ENCODE measurements around the gene SEPHS1.

Gene SEPHS1

GRCh38 chr10:13372524-13372923, 24.4 kb upstream of the SEPHS1 start:
- H3K9ac ChIP-seq (ENCODE audit: low read length), result no peak overlapping the region

GRCh38 chr10:13371897-13372470, 23.9 kb upstream of the SEPHS1 start:
- Histone ChIP-seq H2AFZ (ENCODE audit: low read depth, low read length) (no peak overlapping the region), H3K27ac (ENCODE audit: low read length, poor library complexity, severe bottlenecking) (no peak overlapping the region), H3K23ac (ENCODE audit: low read length in 2 of 2) (no peak overlapping the region), H3K79me1 (replicated peaks; ENCODE audit: low read length, poor library complexity, severe bottlenecking) (no peaks in the 10 kb centered on the region), H2BK12ac (ENCODE audit: low read length in 2 of 2) (no peak overlapping the region), H3K18ac (ENCODE audit: low read depth in 1 of 2, low read length in 2 of 2) (no peak overlapping the region), H2BK5ac (ENCODE audit: low read depth, low read length, poor library complexity, severe bottlenecking) (no peak overlapping the region), H2BK15ac (ENCODE audit: low read depth, poor library complexity, severe bottlenecking) (no peak overlapping the region), H3K36me3 (ENCODE audit: control insufficient read depth in 1 of 2, insufficient read depth in 2 of 2, low read depth in 1 of 2, low read length in 2 of 2) (no peaks in the 10 kb centered on the region), H3K27me3 (ENCODE audit: control insufficient read depth in 1 of 2, insufficient read depth in 1 of 2, low read length in 2 of 2) (peaks cover 11 to 19% of the 10 kb centered on the region in 2 experiments), H3K4me1 (ENCODE audit: control insufficient read depth, insufficient read depth, low read depth, low read length) (no peaks in the 10 kb centered on the region), H3K4me2 (ENCODE audit: low read length, poor library complexity, severe bottlenecking) (no peak overlapping the region), H3K9ac (ENCODE audit: low read length) (no peak overlapping the region), H2AK5ac (ENCODE audit: low read length, severe bottlenecking) (no peak overlapping the region), H4K91ac (ENCODE audit: low read length) (no peak overlapping the region), H2BK120ac (ENCODE audit: low read depth, low read length) (no peak overlapping the region), H4K8ac (ENCODE audit: low read length) (no peak overlapping the region), H3K4me3 (ENCODE audit: insufficient read depth in 1 of 2, low read depth in 1 of 2, low read length in 2 of 2) (no peak overlapping the region), H3K14ac (ENCODE audit: low read length in 2 of 2) (no peak overlapping the region), H3K4ac (ENCODE audit: low read depth in 1 of 2, low read length in 2 of 2) (no peak overlapping the region), H3K9me3 (ENCODE audit: control insufficient read depth, low read length) (no peaks in the 10 kb centered on the region)
- WGBS, result 32% methylated on average over 5 of the region's 6 CpGs
- peak; percentile 84 for DNase-seq

More at GRCh38 chr10:13372524-13372923, 24.4 kb upstream of the SEPHS1 start:
- Histone ChIP-seq H3K9me3 (ENCODE audit: control insufficient read depth, low read length) (no peaks in the 10 kb centered on the region), H3K36me3 (ENCODE audit: control insufficient read depth in 1 of 2, insufficient read depth in 2 of 2, low read depth in 1 of 2, low read length in 2 of 2) (no peaks in the 10 kb centered on the region), H3K4me2 (ENCODE audit: low read length, poor library complexity, severe bottlenecking) (no peak overlapping the region), H3K14ac (ENCODE audit: low read length in 2 of 2) (no peak overlapping the region), H2AFZ (ENCODE audit: low read depth, low read length) (no peak overlapping the region), H3K23ac (ENCODE audit: low read length in 2 of 2) (no peak overlapping the region), H2BK12ac (ENCODE audit: low read length in 2 of 2) (no peak overlapping the region), H3K18ac (ENCODE audit: low read depth in 1 of 2, low read length in 2 of 2) (no peak overlapping the region), H2BK5ac (ENCODE audit: low read depth, low read length, poor library complexity, severe bottlenecking) (no peak overlapping the region), H3K27ac (ENCODE audit: low read length, poor library complexity, severe bottlenecking) (no peak overlapping the region), H3K4me3 (ENCODE audit: insufficient read depth in 1 of 2, low read depth in 1 of 2, low read length in 2 of 2) (no peak overlapping the region), H2BK15ac (ENCODE audit: low read depth, poor library complexity, severe bottlenecking) (no peak overlapping the region), H2BK120ac (ENCODE audit: low read depth, low read length) (no peak overlapping the region), H4K8ac (ENCODE audit: low read length) (no peak overlapping the region), H3K79me1 (replicated peaks; ENCODE audit: low read length, poor library complexity, severe bottlenecking) (no peaks in the 10 kb centered on the region), H2AK5ac (ENCODE audit: low read length, severe bottlenecking) (no peak overlapping the region), H3K4ac (ENCODE audit: low read depth in 1 of 2, low read length in 2 of 2) (no peak overlapping the region), H4K91ac (ENCODE audit: low read length) (no peak overlapping the region), H3K4me1 (ENCODE audit: control insufficient read depth, insufficient read depth, low read depth, low read length) (no peaks in the 10 kb centered on the region), H3K27me3 (ENCODE audit: control insufficient read depth in 1 of 2, insufficient read depth in 1 of 2, low read length in 2 of 2) (peaks cover 11 to 21% of the 10 kb centered on the region in 2 experiments)
- 93% methylated on average over 3 of the region's 5 CpGs for WGBS
- no peak for DNase-seq

DNA sequence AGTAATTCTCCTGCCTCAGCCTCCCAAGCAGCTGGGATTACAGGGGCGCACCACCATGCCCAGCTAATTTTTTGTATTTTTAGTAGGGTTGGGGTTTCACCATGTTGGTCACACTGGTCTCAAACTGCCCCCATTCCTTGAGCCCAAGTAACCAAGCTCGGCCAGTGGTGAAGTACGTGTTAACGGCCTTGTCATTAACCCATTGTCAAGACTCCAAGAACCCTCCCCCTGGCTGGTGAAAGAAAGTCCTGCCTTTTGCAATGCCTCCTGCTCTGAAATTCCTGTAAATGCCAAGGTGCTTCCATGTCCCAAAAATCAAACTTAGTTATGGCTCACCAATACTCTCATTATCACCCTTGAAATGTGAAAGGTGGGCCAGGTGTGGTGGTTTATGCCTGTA, 18.8 kb upstream of the SEPHS1 start:
- H4K91ac ChIP-seq (ENCODE audit: low read length), result no peak overlapping the region
- H2AFZ ChIP-seq (ENCODE audit: low read depth, low read length), result no peak overlapping the region
- H2BK120ac ChIP-seq (ENCODE audit: low read depth, low read length), result no peak overlapping the region
- no peak overlapping the region for H3K4me3 ChIP-seq (ENCODE audit: insufficient read depth in 1 of 2, low read depth in 1 of 2, low read length in 2 of 2)
- H3K4me1 ChIP-seq (ENCODE audit: control insufficient read depth, insufficient read depth, low read depth, low read length), result no peaks in the 10 kb centered on the region
- no peak overlapping the region for H4K8ac ChIP-seq (ENCODE audit: low read length)
- 70% methylated on average over 4 of the region's 4 CpGs for WGBS
- H3K23ac ChIP-seq (ENCODE audit: low read length in 2 of 2), result no peak overlapping the region
- H3K9me3 ChIP-seq (ENCODE audit: control insufficient read depth, low read length), result no peaks in the 10 kb centered on the region
- H2BK5ac ChIP-seq (ENCODE audit: low read depth, low read length, poor library complexity, severe bottlenecking), result no peak overlapping the region
- H2BK15ac ChIP-seq (ENCODE audit: low read depth, poor library complexity, severe bottlenecking), result no peak overlapping the region
- no peaks in the 10 kb centered on the region for H3K36me3 ChIP-seq (ENCODE audit: control insufficient read depth in 1 of 2, insufficient read depth in 2 of 2, low read depth in 1 of 2, low read length in 2 of 2)
- no peak overlapping the region for H3K4me2 ChIP-seq (ENCODE audit: low read length, poor library complexity, severe bottlenecking)
- H3K4ac ChIP-seq (ENCODE audit: low read depth in 1 of 2, low read length in 2 of 2), result no peak overlapping the region
- H3K27me3 ChIP-seq (ENCODE audit: control insufficient read depth in 1 of 2, insufficient read depth in 1 of 2, low read length in 2 of 2), result peaks cover 4 to 11% of the 10 kb centered on the region in 2 experiments
- H2BK12ac ChIP-seq (ENCODE audit: low read length in 2 of 2), result no peak overlapping the region
- no peak overlapping the region for H2AK5ac ChIP-seq (ENCODE audit: low read length, severe bottlenecking)
- DNase-seq, result no peak
- H3K18ac ChIP-seq (ENCODE audit: low read depth in 1 of 2, low read length in 2 of 2), result no peak overlapping the region
- no peak overlapping the region for H3K9ac ChIP-seq (ENCODE audit: low read length)
- H3K79me1 ChIP-seq (replicated peaks; ENCODE audit: low read length, poor library complexity, severe bottlenecking), result no peaks in the 10 kb centered on the region
- H3K14ac ChIP-seq (ENCODE audit: low read length in 2 of 2), result no peak overlapping the region
- H3K27ac ChIP-seq (ENCODE audit: low read length, poor library complexity, severe bottlenecking), result no peak overlapping the region

- Histone ChIP-seq H3K9ac (ENCODE audit: low read length) (no peak overlapping the region), H4K91ac (ENCODE audit: low read length) (no peak overlapping the region), H3K27me3 (ENCODE audit: control insufficient read depth in 1 of 2, insufficient read depth in 1 of 2, low read length in 2 of 2) (peaks cover 4 to 11% of the 10 kb centered on the region in 2 experiments), H2BK12ac (ENCODE audit: low read length in 2 of 2) (no peak overlapping the region), H3K79me1 (replicated peaks; ENCODE audit: low read length, poor library complexity, severe bottlenecking) (no peaks in the 10 kb centered on the region), H2BK120ac (ENCODE audit: low read depth, low read length) (no peak overlapping the region), H2BK15ac (ENCODE audit: low read depth, poor library complexity, severe bottlenecking) (no peak overlapping the region), H3K4me2 (ENCODE audit: low read length, poor library complexity, severe bottlenecking) (no peak overlapping the region), H3K18ac (ENCODE audit: low read depth in 1 of 2, low read length in 2 of 2) (no peak overlapping the region), H3K9me3 (ENCODE audit: control insufficient read depth, low read length) (no peaks in the 10 kb centered on the region), H2AK5ac (ENCODE audit: low read length, severe bottlenecking) (no peak overlapping the region), H3K4me1 (ENCODE audit: control insufficient read depth, insufficient read depth, low read depth, low read length) (no peaks in the 10 kb centered on the region), H2BK5ac (ENCODE audit: low read depth, low read length, poor library complexity, severe bottlenecking) (no peak overlapping the region), H3K14ac (ENCODE audit: low read length in 2 of 2) (no peak overlapping the region), H2AFZ (ENCODE audit: low read depth, low read length) (no peak overlapping the region), H3K36me3 (ENCODE audit: control insufficient read depth in 1 of 2, insufficient read depth in 2 of 2, low read depth in 1 of 2, low read length in 2 of 2) (no peaks in the 10 kb centered on the region), H3K4ac (ENCODE audit: low read depth in 1 of 2, low read length in 2 of 2) (no peak overlapping the region), H3K27ac (ENCODE audit: low read length, poor library complexity, severe bottlenecking) (no peak overlapping the region), H4K8ac (ENCODE audit: low read length) (no peak overlapping the region), H3K4me3 (ENCODE audit: insufficient read depth in 1 of 2, low read depth in 1 of 2, low read length in 2 of 2) (no peak overlapping the region), H3K23ac (ENCODE audit: low read length in 2 of 2) (no peak overlapping the region)
- 86% methylated on average over 6 of the region's 6 CpGs for WGBS
- no peak for DNase-seq
Observed at GRCh38 chr10:13365831-13366230, 17.7 kb upstream of the SEPHS1 start.

Data from mesenchymal stem cell (in vitro differentiated cells and primary cell).